Measurements from ENCODE around the gene TMEM87A.
A peak's percentile ranks its signal among the peaks of the same experiment; 100 is the strongest.
"Not testable (repeated sequence)": the region's sequence is repeated elsewhere in the genome, so short reads cannot be mapped to it uniquely, and the experiment has no call there.

TMEM87A gene

DNA sequence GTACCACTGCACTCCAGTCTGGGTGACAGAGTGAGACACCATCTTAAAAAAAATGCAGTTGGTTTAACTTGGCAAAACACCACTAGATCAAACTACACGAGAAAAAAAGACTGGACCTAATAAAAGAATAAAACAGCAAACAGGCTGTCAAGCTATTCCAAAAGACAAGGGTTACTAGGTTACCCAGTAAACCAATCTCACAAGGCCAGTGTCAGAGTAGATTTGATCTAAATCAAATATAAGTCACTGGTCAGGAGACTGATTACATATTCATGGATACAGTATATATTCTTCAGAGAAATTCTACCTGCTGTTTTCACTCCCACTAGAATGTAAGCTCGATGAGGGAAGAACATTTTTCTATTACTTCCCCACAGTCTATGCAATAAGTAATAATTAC is 2.7 kb downstream of the TMEM87A start:
- DNase-seq, result no peak

DNA sequence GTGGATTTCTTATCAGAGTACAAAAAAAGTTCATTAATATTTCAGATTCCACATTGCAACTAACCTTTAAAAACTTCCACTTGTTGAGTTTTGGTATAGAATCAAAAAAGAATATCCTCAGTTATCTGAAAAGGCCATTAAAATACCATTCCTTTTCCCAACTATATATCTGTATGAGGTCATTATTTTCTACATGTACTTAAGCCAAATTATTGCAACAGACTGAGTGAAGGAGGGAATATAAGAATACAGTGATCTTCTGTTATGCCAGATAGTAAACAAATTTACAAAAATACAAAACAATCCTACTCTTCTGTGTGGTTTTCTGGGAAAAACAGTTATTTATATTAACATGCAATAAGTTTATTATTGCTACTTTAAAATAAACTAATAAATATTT is 5.9 kb downstream of the TMEM87A start:
- no peak for DNase-seq

DNA sequence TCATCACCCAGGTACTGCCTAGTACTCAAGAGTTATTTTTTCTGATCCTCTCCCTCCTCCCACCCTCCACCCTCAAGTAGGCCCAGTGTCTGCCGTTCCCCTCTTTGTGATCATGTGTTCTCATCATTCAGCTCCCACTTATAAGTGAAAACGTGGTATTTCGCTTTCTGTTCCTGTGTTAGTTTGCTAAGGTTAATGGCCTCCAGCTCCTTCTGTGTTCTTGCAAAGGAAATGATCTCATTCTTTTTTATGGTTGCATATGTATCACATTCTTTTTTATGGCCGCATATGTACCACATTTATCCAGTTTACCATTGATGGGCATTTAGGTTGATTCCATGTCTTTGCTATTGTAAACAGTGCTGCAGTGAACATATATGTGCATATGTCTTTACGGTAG is 8.4 kb downstream of the TMEM87A start:
- DNase-seq, result no peak

DNA sequence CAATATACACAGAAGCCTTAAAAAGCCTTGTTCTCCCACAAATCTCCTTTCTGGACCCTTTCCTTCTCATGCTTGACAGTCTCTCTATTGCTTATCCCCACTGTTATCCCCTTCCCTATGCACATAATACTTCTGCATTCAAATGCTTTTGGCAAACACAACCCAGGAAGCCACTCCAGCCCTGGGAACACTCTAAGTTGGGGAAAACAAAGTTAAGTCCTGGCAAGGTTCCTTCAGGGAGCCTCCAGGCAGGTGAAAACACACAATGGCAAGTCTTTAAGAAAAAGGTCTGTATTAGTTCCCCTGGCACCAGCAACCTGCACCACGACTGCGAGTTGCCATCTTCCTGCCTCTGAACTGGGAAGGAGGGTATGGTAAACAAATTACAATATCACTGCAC is 19.9 kb downstream of the TMEM87A start:
- DNase-seq, result no peak

DNA sequence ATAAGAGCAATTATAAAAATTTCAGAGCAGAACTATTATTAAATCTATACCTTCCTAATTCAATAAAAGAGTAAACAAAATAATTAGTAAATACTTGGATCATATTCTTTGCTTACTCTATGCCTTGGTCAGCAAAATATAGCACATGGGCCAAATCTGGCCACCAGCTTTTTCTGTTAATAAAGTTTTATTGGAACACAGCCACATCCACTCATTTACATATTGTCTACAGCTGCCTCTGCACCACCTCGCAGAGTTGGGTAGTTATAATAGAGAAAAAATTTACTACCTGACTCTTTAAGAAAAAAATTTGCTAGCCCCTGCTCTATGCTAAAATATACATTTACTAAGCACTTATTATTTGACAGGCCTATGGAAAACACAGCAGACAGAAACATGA is 32.4 kb downstream of the TMEM87A start:
- DNase-seq, result no peak

DNA sequence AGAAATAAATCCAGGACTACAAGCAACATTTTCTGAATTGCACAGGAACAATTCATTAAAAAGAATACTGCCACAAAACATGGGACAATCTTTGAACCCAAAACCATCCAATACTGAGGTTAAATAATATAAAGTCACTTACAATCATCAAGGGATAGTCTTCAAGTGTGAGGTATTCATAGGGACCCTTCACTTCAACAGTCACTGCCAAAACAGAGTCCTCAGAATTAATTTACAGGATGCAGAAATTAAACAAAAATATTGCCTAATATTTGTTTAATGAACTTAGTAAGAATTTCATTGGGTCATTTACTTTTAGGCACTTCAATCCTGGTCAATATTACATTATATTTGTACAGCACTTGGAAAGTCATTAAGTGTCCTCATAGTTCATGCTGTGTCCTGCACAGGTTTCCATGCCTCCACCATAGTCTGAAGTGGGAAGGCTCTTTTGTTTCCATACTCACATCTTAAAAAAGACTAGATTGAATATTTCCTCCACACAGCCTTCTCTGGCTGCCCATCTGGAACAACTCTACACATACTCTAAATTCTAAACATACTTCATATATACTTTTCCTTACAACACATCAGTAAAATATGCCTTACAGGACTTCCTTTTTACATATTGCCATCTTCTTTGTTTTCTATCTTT is 33.6 kb downstream of the TMEM87A start:
- peak; percentile 11 for DNase-seq

DNA sequence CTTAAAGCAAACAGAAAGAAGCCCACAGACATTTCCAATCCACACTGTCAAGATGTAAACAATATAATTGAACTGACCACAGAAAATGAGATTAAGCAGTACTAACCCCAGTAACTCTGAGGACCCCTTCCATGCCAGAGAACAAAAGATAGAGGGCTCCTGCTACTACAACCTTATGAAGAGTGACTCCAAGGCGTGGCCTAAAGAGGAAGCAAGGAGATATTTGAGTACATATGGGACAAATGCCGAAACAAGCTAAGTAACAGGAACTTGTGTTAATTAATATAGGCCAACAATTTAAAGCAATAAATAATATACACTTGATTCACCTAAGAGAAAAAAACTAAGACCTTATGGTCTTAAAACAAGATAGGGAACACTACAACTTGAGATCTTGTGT is 40.1 kb downstream of the TMEM87A start:
- no peak for DNase-seq

DNA sequence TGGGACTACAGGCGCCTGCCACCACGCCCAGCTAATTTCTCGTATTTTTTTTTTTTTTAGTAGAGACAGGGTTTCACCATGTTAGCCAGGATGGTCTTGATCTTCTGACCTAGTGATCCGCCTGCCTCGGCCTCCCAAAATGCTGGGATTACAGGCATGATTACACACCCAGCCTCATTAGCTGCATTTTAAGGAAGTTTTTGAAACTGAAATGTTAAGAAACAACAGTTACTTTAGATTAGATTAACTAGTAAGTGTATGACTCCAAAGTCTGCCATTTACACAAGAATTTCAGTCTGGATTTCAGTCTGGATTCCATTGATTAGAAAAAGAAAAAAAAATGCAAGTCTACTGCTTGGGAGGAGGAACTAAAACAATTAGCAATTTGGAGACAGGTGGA is 40.6 kb downstream of the TMEM87A start:
- no peak for DNase-seq

DNA sequence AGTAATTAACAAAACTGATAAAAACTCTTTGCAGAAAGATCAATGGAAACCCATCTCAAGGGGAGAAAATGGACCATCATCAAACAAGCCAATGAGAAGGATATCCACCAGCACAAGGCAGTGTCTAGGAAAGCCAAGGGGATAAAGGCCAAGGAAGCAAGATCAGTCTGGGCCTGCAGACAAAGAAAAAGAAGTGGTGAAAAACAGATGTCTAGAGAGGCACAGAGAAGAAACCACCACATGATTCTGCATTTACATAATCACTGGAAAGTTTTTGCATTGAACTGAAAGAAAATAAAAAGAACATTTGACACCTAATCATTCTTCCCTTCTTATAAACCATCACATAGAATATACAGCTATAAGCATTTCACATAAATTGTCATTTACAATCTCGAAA is 42.1 kb downstream of the TMEM87A start:
- no peak for DNase-seq

DNA sequence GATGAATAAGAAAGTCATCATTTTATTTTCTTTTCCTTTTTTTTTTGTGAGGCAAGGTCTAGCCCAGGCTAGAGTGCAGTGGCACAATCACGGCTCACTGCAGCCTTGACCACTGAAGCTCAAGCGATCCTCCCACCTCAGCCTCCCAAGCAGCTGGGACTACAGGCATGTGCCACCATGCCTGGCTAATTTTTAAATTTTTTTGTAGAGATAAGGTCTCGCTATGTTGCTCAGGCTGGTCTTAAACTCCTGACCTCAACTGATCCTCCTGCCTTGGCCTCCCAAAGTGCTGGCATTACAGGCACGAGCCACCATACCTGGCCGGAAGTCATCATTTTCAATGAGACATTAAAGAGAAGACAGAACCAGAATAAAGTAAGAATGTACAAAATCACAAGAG is 44.3 kb downstream of the TMEM87A start:
- not testable (repeated sequence) for DNase-seq

DNA sequence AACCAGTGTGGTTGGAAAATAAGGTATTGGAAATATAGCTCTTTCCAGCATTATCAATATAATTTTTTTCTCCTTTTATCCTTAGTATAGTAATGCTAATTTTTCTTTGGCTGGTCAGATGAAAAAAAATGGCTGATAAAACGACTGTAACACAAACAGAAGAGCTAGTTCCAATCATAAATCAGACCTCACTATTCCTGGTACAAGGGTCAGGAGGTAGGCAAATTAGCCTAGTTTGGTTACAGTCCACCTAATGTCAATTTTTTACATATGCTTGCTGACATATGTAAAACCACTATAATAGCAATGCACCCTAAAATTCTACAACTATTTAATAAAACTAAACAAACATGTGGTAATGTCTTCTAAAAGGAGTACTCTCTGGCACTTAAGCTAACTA is 45.2 kb downstream of the TMEM87A start:
- DNase-seq, result no peak

DNA sequence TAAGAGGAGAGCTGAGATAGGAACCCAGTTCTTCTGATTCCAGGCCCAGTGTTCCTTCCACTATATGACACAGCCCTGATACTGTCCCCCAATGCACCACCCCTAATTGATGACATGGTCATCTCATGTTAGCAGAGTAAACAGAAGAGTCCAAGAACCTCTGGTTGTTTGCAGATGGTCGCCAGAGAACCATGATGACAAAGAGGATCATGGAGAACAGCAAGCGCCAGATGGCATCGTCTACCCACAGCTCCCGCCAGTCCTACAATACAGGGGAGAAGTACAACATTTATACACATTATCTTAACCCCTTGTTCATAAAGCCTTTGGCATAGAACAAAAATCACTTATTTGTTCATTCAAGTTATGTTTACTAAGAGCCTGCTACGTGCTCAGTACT is 46.6 kb downstream of the TMEM87A start:
- DNase-seq, result no peak

DNA sequence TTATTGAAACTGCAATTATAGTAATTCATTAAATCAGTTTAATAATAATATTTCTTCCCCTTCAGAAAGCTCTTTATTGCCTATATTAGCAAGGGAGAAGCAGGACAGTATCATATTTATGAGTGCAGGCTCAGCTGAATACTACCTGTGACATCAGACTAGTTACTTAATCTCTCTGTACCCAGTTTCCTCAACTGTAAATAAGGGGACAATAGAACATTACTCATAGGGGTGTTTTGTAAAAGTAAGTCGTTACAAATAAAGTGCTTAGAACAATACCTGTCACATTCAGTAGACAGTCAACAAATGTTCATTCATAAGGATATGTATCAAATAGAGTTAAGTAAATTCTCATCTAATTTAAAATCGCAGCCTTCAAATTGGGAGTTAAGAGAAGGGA is 53.0 kb downstream of the TMEM87A start:
- no peak for DNase-seq

DNA sequence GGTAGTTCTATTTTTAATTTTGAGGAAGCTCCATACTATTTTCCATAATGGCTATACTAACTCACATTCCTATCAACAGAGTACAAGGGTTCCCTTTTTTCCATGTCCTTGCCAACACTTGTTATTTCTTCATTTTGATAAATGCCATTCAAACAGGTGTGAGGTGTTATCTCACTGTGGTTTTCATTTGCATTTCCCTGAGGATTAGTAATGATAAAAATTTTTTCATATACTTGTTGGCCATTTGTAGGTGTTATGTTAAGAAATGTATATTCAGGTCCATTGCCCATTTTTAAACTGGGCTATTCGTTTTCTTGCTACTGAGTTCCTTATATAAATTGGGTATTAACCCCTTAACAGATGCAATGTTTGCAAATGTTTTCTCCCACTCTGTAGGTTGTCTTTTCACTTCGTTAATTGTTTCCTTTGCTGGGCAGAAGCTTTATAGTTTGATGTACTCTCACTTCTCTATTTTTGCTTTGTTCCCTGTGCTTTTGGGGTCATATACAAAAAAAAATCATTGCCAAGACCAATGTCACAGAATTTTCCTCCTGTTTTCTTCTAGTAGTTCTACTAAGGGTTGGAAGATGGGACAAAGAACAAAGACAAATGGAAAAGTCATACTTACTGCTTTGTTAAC is 54.2 kb downstream of the TMEM87A start:
- DNase-seq, result no peak

DNA sequence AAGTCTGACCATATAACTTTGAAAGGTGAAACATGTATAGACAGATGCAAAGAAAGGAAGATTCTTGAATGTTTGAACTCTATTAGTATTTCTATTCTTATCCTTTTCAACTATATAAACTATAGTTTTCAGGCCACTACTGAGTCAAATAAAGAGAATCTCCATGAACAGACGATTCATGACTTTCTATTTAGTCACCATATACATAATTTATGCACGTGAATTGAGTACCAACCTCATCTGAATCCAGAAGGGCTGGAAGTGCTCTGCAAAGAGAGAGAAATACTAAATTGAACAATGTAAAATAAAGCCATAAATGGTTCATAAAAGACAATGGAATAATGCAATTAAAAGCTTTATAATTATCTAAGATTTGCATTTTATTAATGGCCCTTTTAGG is 55.7 kb downstream of the TMEM87A start:
- DNase-seq, result no peak

DNA sequence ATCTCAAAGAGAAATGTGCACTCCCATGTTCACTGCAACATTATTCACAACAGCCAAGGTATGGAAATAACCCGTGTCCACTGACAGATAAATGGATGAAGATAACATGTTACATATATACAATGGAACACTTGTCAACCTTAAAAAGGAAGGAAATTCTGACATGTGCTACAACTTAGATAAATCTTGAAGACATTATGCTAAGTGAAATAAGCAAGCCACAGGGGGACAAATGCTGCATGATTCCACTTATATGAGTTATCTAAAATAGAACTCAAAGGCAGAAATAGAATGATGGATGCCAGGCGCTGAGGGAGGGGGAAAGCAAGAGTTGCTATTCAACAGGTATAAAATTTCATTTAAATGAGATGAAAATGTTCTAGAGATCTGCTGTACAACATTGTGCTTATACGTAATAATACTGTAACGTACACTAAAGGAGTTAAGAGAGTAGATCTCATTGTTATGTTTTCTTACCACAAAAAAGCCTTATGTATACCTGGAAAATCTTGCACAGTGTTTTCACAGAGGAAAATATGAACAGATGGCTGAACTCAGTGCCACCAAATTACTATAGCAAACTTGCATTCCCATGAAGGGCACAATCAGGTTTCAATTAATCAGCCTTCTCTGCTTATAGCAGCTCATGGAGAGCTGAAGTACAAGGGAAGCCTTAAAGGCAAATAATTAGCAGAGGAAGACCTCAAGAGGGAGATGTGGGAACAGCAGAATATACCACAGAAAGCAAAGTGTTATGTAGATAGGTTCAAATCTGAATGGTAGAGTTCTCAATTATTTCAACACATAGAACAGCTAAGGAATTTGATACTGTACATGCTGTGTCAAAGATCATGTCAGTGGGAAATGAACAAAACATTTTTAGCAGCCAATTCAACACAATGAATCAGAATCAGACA is 57.1 kb downstream of the TMEM87A start:
- no peak for DNase-seq

DNA sequence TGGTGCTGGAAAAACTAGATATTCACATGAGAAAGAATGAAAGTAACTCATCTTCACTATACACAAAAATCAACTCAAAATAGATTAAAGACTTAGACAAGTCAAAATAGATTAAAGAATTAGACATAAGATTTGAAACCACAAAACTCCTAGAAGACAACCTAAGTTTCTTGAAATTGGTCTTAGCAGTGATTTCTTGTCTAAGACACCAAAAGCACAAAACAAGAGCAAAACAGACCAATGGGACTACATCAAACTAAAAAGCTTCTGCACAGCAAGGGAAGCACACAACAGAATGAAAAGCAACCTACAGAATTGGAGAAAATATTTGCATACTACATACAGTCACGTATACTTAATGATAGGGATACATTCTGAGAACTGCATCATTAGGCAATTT is 58.6 kb downstream of the TMEM87A start:
- no peak for DNase-seq

DNA sequence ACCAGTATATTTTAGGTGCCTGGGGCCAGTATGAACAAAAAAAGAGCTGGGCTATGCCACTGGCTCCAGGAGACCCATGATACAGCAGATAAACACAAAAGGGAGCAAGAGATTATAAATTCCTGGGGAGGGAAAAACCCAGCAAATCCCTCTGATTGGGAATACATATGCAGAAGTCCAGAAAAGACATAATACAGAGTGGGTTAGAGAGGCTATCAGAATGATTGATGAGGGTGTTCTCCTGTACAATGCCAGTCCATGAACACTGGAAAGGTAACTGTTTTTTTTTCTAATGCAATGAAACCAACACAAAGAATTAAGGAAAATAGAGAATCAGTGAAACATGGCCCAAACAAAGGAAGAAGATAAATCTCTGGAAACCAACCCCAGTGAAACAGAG is 59.7 kb downstream of the TMEM87A start:
- no peak for DNase-seq

DNA sequence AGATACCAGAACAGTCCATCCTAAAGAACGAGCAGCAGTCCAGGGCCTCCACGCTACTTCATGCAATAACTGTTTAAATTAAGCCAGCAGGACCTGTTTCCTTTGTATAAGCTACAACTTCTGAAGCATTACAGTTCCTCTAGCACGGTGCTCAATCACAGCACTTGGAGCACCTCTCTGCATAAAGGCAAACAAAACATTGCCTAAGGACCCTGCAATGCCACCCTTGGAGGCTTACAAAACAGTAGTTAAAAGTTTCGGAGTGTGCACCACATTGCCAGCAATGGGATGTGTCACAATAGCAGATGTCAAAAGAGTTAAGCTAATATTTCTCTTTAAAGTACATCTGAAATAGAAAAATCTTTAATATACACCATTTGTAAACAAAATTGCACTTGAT is 62.5 kb downstream of the TMEM87A start:
- no peak for DNase-seq

DNA sequence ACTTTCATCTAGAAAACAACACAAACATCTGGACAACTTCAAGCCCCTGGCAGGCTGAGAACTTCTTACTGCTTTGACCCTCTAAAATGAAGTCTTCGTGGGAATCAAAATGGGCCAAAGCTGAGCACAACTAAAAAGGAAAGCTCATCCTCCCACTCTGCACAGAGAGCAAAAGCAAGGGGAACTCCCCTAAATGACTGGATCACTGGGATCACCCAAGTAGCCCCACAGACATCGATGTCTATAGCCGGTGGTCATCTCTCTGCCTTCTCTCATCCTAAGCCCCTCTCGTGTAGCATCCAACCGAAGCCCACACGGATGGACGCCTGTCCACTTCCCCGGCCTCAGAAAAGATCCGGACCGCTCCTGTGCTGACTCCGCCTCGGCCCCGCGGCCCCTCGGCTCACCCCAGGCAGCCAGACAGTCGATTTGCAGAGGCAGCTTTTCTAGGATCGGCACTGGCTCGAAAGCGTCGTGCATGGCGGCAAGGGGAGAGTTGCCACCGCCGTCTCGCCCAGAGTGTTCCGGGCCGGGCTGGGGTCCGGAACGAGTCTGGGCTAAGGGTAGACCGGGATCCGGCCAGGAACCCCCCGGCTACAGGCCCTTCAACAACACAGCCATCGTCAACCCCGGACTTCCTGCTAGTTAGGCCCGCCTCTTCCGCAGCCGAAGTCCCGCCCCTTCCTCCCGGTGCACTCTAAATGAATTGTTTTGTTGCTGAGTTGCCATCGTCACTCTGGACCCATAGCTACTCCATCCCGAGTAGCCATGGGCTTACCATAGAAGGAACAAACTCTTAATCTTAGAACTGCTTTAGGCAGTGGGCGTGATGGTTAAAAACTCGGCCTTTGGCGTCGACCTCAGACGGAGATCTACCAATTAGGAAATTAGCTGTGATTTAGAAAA is 65.3 kb downstream of the TMEM87A start, which contains the start of gene VPS39:
VPS39 (minus strand) TSS at position 631 of the 906 bp plus-strand sequence; CDS start at position 480, 151 bp downstream.
- DNase-seq, result peak; percentile 73

DNA sequence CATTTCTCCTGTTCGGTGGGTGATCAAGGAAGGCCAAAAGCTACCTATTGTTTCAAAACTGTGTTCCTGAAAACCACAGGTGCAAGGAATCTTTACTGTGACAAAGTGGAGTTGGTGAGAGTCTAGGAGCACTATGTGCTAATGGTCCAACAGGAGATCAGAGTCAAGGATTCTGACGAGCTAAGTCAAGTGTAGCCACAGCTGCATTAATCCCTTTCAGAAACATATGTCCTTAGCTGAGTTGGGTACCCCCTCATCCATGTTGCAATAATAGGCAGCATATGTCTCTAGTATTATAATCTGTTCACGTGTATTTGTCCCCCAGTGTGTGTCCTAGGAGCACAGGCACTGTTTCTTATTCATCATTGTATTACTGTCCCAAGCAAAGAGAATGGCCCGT is 66.8 kb downstream of the TMEM87A start:
- DNase-seq, result no peak

DNA sequence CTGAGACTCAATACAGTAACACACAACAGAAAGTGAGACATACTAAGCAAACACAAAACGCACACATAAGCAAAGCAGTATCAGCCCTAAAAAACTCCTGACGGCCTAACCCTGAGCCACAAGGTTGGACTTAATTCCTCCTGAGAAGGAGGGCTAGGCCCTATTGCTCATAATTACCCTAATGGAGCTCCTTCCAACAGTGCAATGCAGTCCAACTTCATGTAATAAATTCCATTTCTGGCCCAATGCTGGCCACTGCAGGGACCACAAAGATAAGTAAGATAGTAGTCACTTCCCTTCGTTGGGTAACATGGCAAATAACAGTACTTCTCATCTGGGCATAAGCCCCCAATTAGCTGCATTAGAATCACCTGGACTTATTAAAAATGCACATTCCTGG is 69.3 kb downstream of the TMEM87A start:
- no peak for DNase-seq

DNA sequence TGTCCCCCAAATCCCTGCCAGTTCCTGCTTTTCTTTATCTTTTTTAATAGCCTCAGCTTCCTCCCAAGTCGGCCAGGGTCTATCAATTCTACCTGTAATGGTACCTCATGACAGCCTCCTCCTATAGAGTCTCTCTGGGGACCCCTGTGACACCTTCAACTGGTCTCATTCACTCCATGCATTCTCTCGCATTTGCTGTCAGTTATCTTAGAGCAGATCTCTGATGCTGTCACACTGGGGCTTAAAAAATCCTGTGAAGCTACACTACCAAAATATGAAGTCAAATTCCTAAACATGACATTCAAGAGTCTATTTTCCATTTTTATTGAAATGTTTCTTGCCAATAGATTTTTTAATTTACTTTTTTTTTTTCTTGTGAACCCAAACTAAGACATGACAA is 70.6 kb downstream of the TMEM87A start:
- DNase-seq, result no peak

All from NCI-H510A (cell line).